Osteocyte (in vitro differentiated cells): ENCODE data around the gene DUS2. TPM values are rescaled to one million over a fixed set of nuclear protein-coding genes. Genes with fewer than 3 reads are reported as not detected.

Source experiments
- DNase-seq: peaks from one replicate; pipeline ENCODE4 v3.0.0; 2021; ENCODE audit warnings: mixed read lengths; ENCODE audit not compliant: unreplicated experiment; ENCODE audit errors: extremely low spot score
- H3K27ac Mint-ChIP-seq: one replicate; pipeline ENCODE4 v1.8.0; 2021; ENCODE audit warnings: mild to moderate bottlenecking, mixed read lengths; ENCODE audit not compliant: unreplicated experiment
- H3K27me3 Mint-ChIP-seq: one replicate; pipeline ENCODE4 v1.8.0; 2021; ENCODE audit warnings: mixed read lengths; ENCODE audit not compliant: unreplicated experiment
- H3K36me3 Mint-ChIP-seq: one replicate; pipeline ENCODE4 v1.8.0; 2021; ENCODE audit warnings: mixed read lengths; ENCODE audit not compliant: unreplicated experiment
- H3K4me1 Mint-ChIP-seq: one replicate; pipeline ENCODE4 v1.8.0; 2021; ENCODE audit warnings: mixed read lengths; ENCODE audit not compliant: unreplicated experiment
- H3K4me3 Mint-ChIP-seq: one replicate; pipeline ENCODE4 v1.8.0; 2021; ENCODE audit warnings: mild to moderate bottlenecking, moderate library complexity, mixed read lengths; ENCODE audit not compliant: unreplicated experiment
- H3K9me3 Mint-ChIP-seq: one replicate; pipeline ENCODE4 v1.8.0; 2021; ENCODE audit warnings: mixed read lengths; ENCODE audit not compliant: unreplicated experiment
- CTCF ChIP-seq: fragments of 200-600 bp; sonication (generic); IDR thresholded peaks from 2 replicates; pipeline ENCODE4 v1.5.0; 2021; ENCODE audit warnings: antibody characterized with exemption, mild to moderate bottlenecking, moderate library complexity
- total RNA-seq: library from RNA; stranded (reverse); gene quantifications from 2 replicates; pipeline ENCODE4 v1.2.1, GENCODE V29; 2021

Gene DUS2
- total RNA-seq, 1 donor from 2014 or later = 17.2 TPM

GRCh38 chr16:68077866-68078700 lies 55.0 kb downstream of the DUS2 start:
- Mint-ChIP-seq H3K27me3 (no peaks in the 10 kb centered on the region), H3K36me3 (peaks cover 24% of the 10 kb centered on the region), H3K27ac (no peak overlapping the region), H3K9me3 (no peaks in the 10 kb centered on the region), H3K4me3 (no peak overlapping the region), H3K4me1 (peaks cover 1% of the 10 kb centered on the region)
- DNase-seq = no peak
- TF ChIP-seq CTCF = no peak

GRCh38 chr16:68078701-68079375 lies 55.8 kb downstream of the DUS2 start:
- Mint-ChIP-seq H3K9me3 (no peaks in the 10 kb centered on the region), H3K36me3 (peaks cover 21% of the 10 kb centered on the region)

GRCh38 chr16:68079376-68079625 lies 56.2 kb downstream of the DUS2 start:
- Mint-ChIP-seq H3K4me3 (no peak overlapping the region), H3K27ac (no peak overlapping the region), H3K27me3 (no peaks in the 10 kb centered on the region), H3K9me3 (no peaks in the 10 kb centered on the region), H3K4me1 (peaks cover 12% of the 10 kb centered on the region), H3K36me3 (peaks cover 18% of the 10 kb centered on the region)
- no peak for DNase-seq
- TF ChIP-seq CTCF = no peak

More at GRCh38 chr16:68078701-68079375, 55.8 kb downstream of the DUS2 start:
- peaks cover 7% of the 10 kb centered on the region for H3K4me1 Mint-ChIP-seq
- no peaks in the 10 kb centered on the region for H3K27me3 Mint-ChIP-seq
- DNase-seq = no peak
- no peak for TF ChIP-seq CTCF
- no peak overlapping the region for H3K27ac Mint-ChIP-seq
- H3K4me3 Mint-ChIP-seq = no peak overlapping the region

- Mint-ChIP-seq H3K27me3 (no peaks in the 10 kb centered on the region), H3K4me3 (no peak overlapping the region), H3K4me1 (peaks cover 14% of the 10 kb centered on the region), H3K36me3 (peaks cover 14% of the 10 kb centered on the region), H3K9me3 (no peaks in the 10 kb centered on the region), H3K27ac (no peak overlapping the region)
- TF ChIP-seq CTCF = no peak
- DNase-seq = no peak
These were observed 56.7 kb downstream of the DUS2 start for GRCh38 chr16:68079626-68080344.
